K562 (cell line): ENCODE measurements around the gene MSGN1. TPM values are rescaled to one million over a fixed set of nuclear protein-coding genes. Genes with fewer than 3 reads are reported as not detected.

Experiments used
- ATAC-seq: fragments of 200-7000 bp; cut with Tn5 transposase; 3 replicates; pipeline ENCODE4 v1.9.1; 2020; ENCODE audit warnings: moderate library complexity
- BruUV-seq: library from RNA; stranded (reverse); fragments of 400-500 nt; replicated peaks from 2 replicates; lab custom pipeline; 2021; lab: Mats Ljungman, UMichigan
- CTCF ChIA-PET: fragments of 300-600 bp; formaldehyde crosslinking; extraction: SDS; loops from one replicate; lab custom pipeline; 2021; ENCODE audit warnings: low intra/inter-chr PET ratio; lab: Yijun Ruan, JAX
- POLR2A ChIA-PET: fragments of 300-600, 350-650 bp; sonication (Branson Sonifier 250); formaldehyde crosslinking; extraction: SDS; loops from one replicate; lab custom pipeline; 2021; ENCODE audit warnings: antibody characterized with exemption, inconsistent platforms; lab: Yijun Ruan, JAX
- DNase-seq, 4 experiments: peaks; one replicate each; pipeline versions ENCODE4 v3.0.0 to v3.0.0-alpha.2; 2011 to 2018; ENCODE audit warnings: low spot score in 3 of 4, mixed read lengths in 3 of 4; ENCODE audit errors: extremely low read depth in 1 of 4
- FAIRE-seq: peaks from 2 replicates; lab custom pipeline; 2011; peaks lifted over from hg19 to GRCh38; lab: Jason Lieb, UNC
- H2AFZ ChIP-seq: 2 replicates; pipeline ENCODE4 v1.6.0; 2011; ENCODE audit warnings: low read depth, low read length, control low read depth, inconsistent platforms
- H3K27ac ChIP-seq: fragments of 200-600 bp; 3 replicates; pipeline ENCODE4 v1.8.0; 2011; ENCODE audit warnings: low read depth, mild to moderate bottlenecking, control low read depth, inconsistent platforms, low read length, moderate library complexity, mixed read lengths; ENCODE audit errors: extremely low read depth
- H3K27me3 ChIP-seq, 2 experiments: fragments of 300-600 bp in 1 of 2; 2 replicates in 1 of 2; 3 replicates in 1 of 2; pipeline versions ENCODE4 v1.6.0 to v1.8.0; 2011; ENCODE audit warnings: inconsistent platforms in 2 of 2, low read length in 2 of 2, mild to moderate bottlenecking in 1 of 2, mixed read lengths in 1 of 2, moderate library complexity in 1 of 2; ENCODE audit not compliant: control insufficient read depth in 2 of 2, insufficient read depth in 2 of 2
- H3K36me3 ChIP-seq: fragments of 300-600 bp; 3 replicates; pipeline ENCODE4 v1.8.0; 2011; ENCODE audit warnings: mild to moderate bottlenecking, low read length, inconsistent platforms; ENCODE audit not compliant: control insufficient read depth, insufficient read depth
- H3K4me1 ChIP-seq, 2 experiments: fragments of 200-600 bp in 1 of 2; replicated peaks in 1 of 2; 2 replicates in 1 of 2; 3 replicates in 1 of 2; pipeline versions ENCODE4 v1.5.1 to v1.8.0; 2011; ENCODE audit warnings: inconsistent platforms in 2 of 2, low read length in 2 of 2, mild to moderate bottlenecking in 1 of 2, mixed read lengths in 1 of 2, moderate library complexity in 1 of 2; ENCODE audit not compliant: control insufficient read depth in 2 of 2, insufficient read depth in 2 of 2
- H3K4me2 ChIP-seq: 2 replicates; pipeline ENCODE4 v1.6.1; 2011; ENCODE audit warnings: low read length, control low read depth, inconsistent platforms, mixed read lengths; ENCODE audit not compliant: insufficient read depth
- H3K4me3 ChIP-seq: fragments of 200-600 bp; sonication (generic), shearing (Covaris generic); 2 replicates; pipeline ENCODE4 v1.5.1; 2016; ENCODE audit warnings: control low read depth, inconsistent platforms
- H3K79me2 ChIP-seq: fragments of 200-600 bp; 3 replicates; pipeline ENCODE4 v1.8.0; 2011; ENCODE audit warnings: low read length, inconsistent platforms; ENCODE audit not compliant: control insufficient read depth, insufficient read depth
- H3K9ac ChIP-seq, 2 experiments: 2 replicates each; pipeline versions ENCODE4 v1.6.0 to v1.6.1; 2011; ENCODE audit warnings: low read depth in 2 of 2, low read length in 2 of 2, control low read depth in 1 of 2, inconsistent platforms in 1 of 2, mild to moderate bottlenecking in 1 of 2, mixed read lengths in 1 of 2; ENCODE audit not compliant: insufficient read depth in 1 of 2
- H3K9me1 ChIP-seq: one replicate; pipeline ENCODE4 v1.6.0; 2011; ENCODE audit warnings: inconsistent platforms, mild to moderate bottlenecking, low read length, moderate library complexity; ENCODE audit not compliant: control insufficient read depth, insufficient read depth
- H3K9me3 ChIP-seq: replicated peaks from 2 replicates; pipeline ENCODE4 v1.5.1; 2011; ENCODE audit warnings: low read depth, low read length, inconsistent platforms; ENCODE audit not compliant: control insufficient read depth, insufficient read depth
- H4K20me1 ChIP-seq: replicated peaks from 2 replicates; pipeline ENCODE4 v1.6.1; 2011; ENCODE audit warnings: low read length, inconsistent platforms, mixed read lengths; ENCODE audit not compliant: control insufficient read depth, insufficient read depth
- ATF7 ChIP-seq: fragments of 450-650 bp; IDR thresholded peaks from 2 replicates; pipeline ENCODE4 v1.7.1; 2014; ENCODE audit warnings: mild to moderate bottlenecking, moderate library complexity
- DDX20 ChIP-seq: fragments of 450-650 bp; IDR thresholded peaks from 2 replicates; pipeline ENCODE4 v1.6.1; 2016; ENCODE audit warnings: missing genetic modification characterization, low read depth, mild to moderate bottlenecking, missing compliant biosample characterization, moderate library complexity
- DIDO1 ChIP-seq: fragments of 450-650 bp; IDR thresholded peaks from 2 replicates; pipeline ENCODE4 v1.6.1; 2016; ENCODE audit warnings: low read depth, missing biosample characterization, missing genetic modification characterization
- MAFK ChIP-seq: IDR thresholded peaks from 2 replicates; pipeline ENCODE4 v1.6.1; 2011; ENCODE audit warnings: low read length, improper control_type of control experiment
- RB1 ChIP-seq: fragments of 450-650 bp; IDR thresholded peaks from 2 replicates; pipeline ENCODE4 v1.6.1; 2017; ENCODE audit warnings: low read depth, mild to moderate bottlenecking
- RFX5 ChIP-seq: IDR thresholded peaks from 2 replicates; pipeline ENCODE4 v1.6.1; 2011; ENCODE audit warnings: low read depth, mild to moderate bottlenecking, improper control_type of control experiment, low read length
- TRIM28 ChIP-seq: fragments of 450-650 bp; IDR thresholded peaks from 2 replicates; pipeline ENCODE4 v1.6.1; 2017
- ZBED1 ChIP-seq: IDR thresholded peaks from 2 replicates; pipeline ENCODE4 v1.6.1; 2014
- ZZZ3 ChIP-seq: fragments of 450-650 bp; IDR thresholded peaks from 2 replicates; pipeline ENCODE4 v1.6.1; 2016; ENCODE audit warnings: antibody characterized with exemption, mild to moderate bottlenecking, moderate library complexity
- WGBS: fragments of 100-300 bp; shearing (Covaris generic); methylation state at CpG from one replicate; pipeline ENCODE4 v1.1.6; 2016; ENCODE audit warnings: low coverage, mixed read lengths; ENCODE audit not compliant: insufficient coverage; ENCODE audit errors: missing lambda C conversion rate; 5-methylcytosine and 5-hydroxymethylcytosine counted together
- in situ Hi-C: fragments of 300-500 bp; cut with MboI; formaldehyde crosslinking; loops from 4 replicates; pipeline ENCODE4 v1.15.0; 2018; ENCODE audit warnings: inconsistent platforms, mixed read lengths
- intact Hi-C: fragments of 100-400 bp; cut with micrococcal nuclease; formaldehyde crosslinking; loops from 2 replicates; pipeline ENCODE4 v1.14.2; 2022
- polyA plus RNA-seq, 8 experiments: library from polyadenylated mRNA; depleted of rRNA in 4 of 8; stranded (reverse) in 5 of 8; unstranded in 3 of 8; fragments of >200 nt; fragmentation: Nextera tagmentation in 2 of 8; fragmentation: Illumina TruSeq in 1 of 8; extraction: Ambion mirVana in 2 of 8; extraction: Trizol in 1 of 8; gene quantifications; 2 replicates each; pipeline versions ENCODE4 v1.2.1 to v1.2.3, GENCODE V29; 2011 to 2014; ENCODE audit warnings: inconsistent platforms in 1 of 8, missing spikeins in 1 of 8
- total RNA-seq, 7 experiments: library from RNA; depleted of rRNA in 6 of 7; stranded (reverse); fragments of >200 nt in 6 of 7; fragmentation: Illumina TruSeq in 2 of 7; extraction: Trizol in 2 of 7; gene quantifications; 2 replicates each; pipeline versions ENCODE4 v1.2.1 to v1.2.3, GENCODE V29; 2011 to 2021; ENCODE audit warnings: low replicate concordance in 1 of 7
- TF ChIP-seq, protein P1 (sequence below): fragments of 450-650 bp; IDR thresholded peaks from 2 replicates; pipeline ENCODE4 v1.6.1; 2014; ENCODE audit warnings: low read depth, mild to moderate bottlenecking, moderate library complexity, borderline replicate concordance
- TF ChIP-seq, protein P2 (sequence below): IDR thresholded peaks from 3 replicates; pipeline ENCODE4 v1.6.1; 2011; ENCODE audit warnings: borderline replicate concordance, mild to moderate bottlenecking, moderate library complexity; ENCODE audit not compliant: insufficient read length; ENCODE audit errors: extremely low read depth
- TF ChIP-seq, protein P3 (sequence below): fragments of 450-650 bp; IDR thresholded peaks from 2 replicates; pipeline ENCODE4 v1.6.1; 2018; ENCODE audit not compliant: partially characterized antibody
- TF ChIP-seq, protein P4 (sequence below): fragments of 200-800 bp; sonication (Bioruptor generic); IDR thresholded peaks from 2 replicates; pipeline ENCODE4 v1.6.1; 2017; ENCODE audit warnings: missing genetic modification characterization, missing compliant biosample characterization

Gene MSGN1
- total and polyA plus RNA-seq, 9 of the 15 experiments (the other 6 are each of a cell fraction or from before 2014, with no cell fraction given) = not detected

DNA sequence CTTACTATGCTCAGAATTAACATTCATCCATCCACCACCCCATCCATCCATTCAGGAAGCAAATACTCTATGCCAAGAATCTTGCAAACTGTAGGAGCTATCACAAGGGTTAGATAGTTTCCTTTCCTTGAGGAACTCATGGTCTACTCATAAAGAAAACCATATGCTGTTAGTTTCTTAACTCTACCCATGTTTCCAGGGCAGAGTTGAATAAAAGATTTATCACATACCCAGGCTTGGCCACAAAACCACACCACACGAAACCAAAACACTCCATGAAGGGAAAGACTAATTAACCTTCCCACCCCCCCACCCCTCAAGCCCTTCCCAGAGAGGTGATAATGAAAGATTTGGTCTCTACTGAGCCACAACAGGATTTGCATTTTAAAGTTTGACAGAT is 23.7 kb upstream of the MSGN1 start (continued):
- TF ChIP-seq, protein P1, sequence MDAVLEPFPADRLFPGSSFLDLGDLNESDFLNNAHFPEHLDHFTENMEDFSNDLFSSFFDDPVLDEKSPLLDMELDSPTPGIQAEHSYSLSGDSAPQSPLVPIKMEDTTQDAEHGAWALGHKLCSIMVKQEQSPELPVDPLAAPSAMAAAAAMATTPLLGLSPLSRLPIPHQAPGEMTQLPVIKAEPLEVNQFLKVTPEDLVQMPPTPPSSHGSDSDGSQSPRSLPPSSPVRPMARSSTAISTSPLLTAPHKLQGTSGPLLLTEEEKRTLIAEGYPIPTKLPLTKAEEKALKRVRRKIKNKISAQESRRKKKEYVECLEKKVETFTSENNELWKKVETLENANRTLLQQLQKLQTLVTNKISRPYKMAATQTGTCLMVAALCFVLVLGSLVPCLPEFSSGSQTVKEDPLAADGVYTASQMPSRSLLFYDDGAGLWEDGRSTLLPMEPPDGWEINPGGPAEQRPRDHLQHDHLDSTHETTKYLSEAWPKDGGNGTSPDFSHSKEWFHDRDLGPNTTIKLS = no peak

DNA sequence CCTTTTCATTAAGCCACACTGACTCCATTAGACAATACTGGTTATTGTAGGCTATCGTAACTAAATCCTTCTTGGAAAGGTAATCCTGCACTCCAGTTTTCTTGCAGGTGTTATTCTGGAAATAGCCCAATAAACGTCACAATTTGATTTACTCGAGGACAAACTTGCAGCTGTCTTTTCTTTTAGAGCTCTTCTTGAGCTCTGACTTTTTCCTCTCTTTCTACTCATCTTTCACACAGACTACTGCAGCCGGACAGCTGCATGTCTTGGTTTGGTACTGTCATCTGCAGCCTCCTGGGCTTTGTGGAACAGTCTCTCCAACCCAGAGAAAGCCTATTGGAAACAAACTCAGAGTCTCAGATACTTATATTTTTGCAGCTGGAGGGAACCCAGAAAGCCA is 23.0 kb upstream of the MSGN1 start:
- H3K4me2 ChIP-seq = no peak overlapping the region
- FAIRE-seq (no peak), ATAC-seq (no peak), DNase-seq (no peak)
- no peaks in the 10 kb centered on the region for H3K79me2 ChIP-seq
- peaks cover 3 to 21% of the 10 kb centered on the region in 2 experiments; a peak in 4 of 5 replicates for H3K27me3 ChIP-seq
- H3K36me3 ChIP-seq = no peaks in the 10 kb centered on the region
- 3% methylated on average over 4 of the region's 4 CpGs for WGBS
- no peak overlapping the region for H3K4me3 ChIP-seq
- BruUV-seq = no TSS peak
- no peaks in the 10 kb centered on the region for H3K4me1 ChIP-seq
- in situ Hi-C loops (no loop called here), intact Hi-C loops (no loop called here)
- H3K9me1 ChIP-seq = no peaks in the 10 kb centered on the region
- H3K27ac ChIP-seq = no peak overlapping the region
- H3K9me3 ChIP-seq = no peaks in the 10 kb centered on the region
- ChIA-PET CTCF (no interaction called here), POLR2A (interaction anchor here (0.6 to 1.3 kb wide), 3 partner anchors 18 to 185 kb away, joined by 3 to 4 read pairs (median 3); no protein-coding TSS in a partner anchor)
- no peak overlapping the region for H2AFZ ChIP-seq
- no peaks in the 10 kb centered on the region for H4K20me1 ChIP-seq
- H3K9ac ChIP-seq = no peak overlapping the region
- TF ChIP-seq ZZZ3 = no peak
- TF ChIP-seq TRIM28 = no peak
- TF ChIP-seq DIDO1 (tag) = no peak
- no peak for TF ChIP-seq RFX5
- TF ChIP-seq ATF7 = no peak
- TF ChIP-seq MAFK = no peak
- TF ChIP-seq, protein P2, sequence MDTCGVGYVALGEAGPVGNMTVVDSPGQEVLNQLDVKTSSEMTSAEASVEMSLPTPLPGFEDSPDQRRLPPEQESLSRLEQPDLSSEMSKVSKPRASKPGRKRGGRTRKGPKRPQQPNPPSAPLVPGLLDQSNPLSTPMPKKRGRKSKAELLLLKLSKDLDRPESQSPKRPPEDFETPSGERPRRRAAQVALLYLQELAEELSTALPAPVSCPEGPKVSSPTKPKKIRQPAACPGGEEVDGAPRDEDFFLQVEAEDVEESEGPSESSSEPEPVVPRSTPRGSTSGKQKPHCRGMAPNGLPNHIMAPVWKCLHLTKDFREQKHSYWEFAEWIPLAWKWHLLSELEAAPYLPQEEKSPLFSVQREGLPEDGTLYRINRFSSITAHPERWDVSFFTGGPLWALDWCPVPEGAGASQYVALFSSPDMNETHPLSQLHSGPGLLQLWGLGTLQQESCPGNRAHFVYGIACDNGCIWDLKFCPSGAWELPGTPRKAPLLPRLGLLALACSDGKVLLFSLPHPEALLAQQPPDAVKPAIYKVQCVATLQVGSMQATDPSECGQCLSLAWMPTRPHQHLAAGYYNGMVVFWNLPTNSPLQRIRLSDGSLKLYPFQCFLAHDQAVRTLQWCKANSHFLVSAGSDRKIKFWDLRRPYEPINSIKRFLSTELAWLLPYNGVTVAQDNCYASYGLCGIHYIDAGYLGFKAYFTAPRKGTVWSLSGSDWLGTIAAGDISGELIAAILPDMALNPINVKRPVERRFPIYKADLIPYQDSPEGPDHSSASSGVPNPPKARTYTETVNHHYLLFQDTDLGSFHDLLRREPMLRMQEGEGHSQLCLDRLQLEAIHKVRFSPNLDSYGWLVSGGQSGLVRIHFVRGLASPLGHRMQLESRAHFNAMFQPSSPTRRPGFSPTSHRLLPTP = no peak
- TF ChIP-seq, protein P3, sequence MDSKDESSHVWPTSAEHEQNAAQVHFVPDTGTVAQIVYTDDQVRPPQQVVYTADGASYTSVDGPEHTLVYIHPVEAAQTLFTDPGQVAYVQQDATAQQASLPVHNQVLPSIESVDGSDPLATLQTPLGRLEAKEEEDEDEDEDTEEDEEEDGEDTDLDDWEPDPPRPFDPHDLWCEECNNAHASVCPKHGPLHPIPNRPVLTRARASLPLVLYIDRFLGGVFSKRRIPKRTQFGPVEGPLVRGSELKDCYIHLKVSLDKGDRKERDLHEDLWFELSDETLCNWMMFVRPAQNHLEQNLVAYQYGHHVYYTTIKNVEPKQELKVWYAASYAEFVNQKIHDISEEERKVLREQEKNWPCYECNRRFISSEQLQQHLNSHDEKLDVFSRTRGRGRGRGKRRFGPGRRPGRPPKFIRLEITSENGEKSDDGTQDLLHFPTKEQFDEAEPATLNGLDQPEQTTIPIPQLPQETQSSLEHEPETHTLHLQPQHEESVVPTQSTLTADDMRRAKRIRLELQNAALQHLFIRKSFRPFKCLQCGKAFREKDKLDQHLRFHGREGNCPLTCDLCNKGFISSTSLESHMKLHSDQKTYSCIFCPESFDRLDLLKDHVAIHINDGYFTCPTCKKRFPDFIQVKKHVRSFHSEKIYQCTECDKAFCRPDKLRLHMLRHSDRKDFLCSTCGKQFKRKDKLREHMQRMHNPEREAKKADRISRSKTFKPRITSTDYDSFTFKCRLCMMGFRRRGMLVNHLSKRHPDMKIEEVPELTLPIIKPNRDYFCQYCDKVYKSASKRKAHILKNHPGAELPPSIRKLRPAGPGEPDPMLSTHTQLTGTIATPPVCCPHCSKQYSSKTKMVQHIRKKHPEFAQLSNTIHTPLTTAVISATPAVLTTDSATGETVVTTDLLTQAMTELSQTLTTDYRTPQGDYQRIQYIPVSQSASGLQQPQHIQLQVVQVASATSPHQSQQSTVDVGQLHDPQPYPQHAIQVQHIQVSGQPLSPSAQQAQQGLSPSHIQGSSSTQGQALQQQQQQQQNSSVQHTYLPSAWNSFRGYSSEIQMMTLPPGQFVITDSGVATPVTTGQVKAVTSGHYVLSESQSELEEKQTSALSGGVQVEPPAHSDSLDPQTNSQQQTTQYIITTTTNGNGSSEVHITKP = no peak
- no peak for TF ChIP-seq DDX20
- no peak for TF ChIP-seq RB1
- no peak for TF ChIP-seq ZBED1
- TF ChIP-seq, protein P4, sequence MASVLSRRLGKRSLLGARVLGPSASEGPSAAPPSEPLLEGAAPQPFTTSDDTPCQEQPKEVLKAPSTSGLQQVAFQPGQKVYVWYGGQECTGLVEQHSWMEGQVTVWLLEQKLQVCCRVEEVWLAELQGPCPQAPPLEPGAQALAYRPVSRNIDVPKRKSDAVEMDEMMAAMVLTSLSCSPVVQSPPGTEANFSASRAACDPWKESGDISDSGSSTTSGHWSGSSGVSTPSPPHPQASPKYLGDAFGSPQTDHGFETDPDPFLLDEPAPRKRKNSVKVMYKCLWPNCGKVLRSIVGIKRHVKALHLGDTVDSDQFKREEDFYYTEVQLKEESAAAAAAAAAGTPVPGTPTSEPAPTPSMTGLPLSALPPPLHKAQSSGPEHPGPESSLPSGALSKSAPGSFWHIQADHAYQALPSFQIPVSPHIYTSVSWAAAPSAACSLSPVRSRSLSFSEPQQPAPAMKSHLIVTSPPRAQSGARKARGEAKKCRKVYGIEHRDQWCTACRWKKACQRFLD (CRISPR knock-in tag) = no peak
